Eye (tissue), 1 donor: ENCODE results near the gene PYGB.
"Not testable (repeated sequence)": the region's sequence is repeated elsewhere in the genome, so short reads cannot be mapped to it uniquely, and the experiment has no call there.

Experiments used
- DNase-seq: peaks from one replicate; pipeline ENCODE4 v3.0.0-alpha.2; 2015

Gene PYGB

GRCh38 chr20:25249198-25249931 is 1.5 kb downstream of the PYGB start:
- peak; percentile 34 for DNase-seq

GRCh38 chr20:25250508-25250907 is 2.6 kb downstream of the PYGB start:
- no peak for DNase-seq

- DNase-seq: no peak
These were observed 3.1 kb downstream of the PYGB start for GRCh38 chr20:25251019-25251418.

GRCh38 chr20:25251558-25251957 is 3.7 kb downstream of the PYGB start:
- DNase-seq: no peak

GRCh38 chr20:25252230-25252651 is 4.4 kb downstream of the PYGB start:
- no peak for DNase-seq

- DNase-seq: no peak
These were observed 5.0 kb downstream of the PYGB start for GRCh38 chr20:25252686-25253421.

- no peak for DNase-seq
These were observed 5.9 kb downstream of the PYGB start for GRCh38 chr20:25253606-25254275.

- DNase-seq: no peak
These were observed 6.7 kb downstream of the PYGB start for GRCh38 chr20:25254571-25254970.

GRCh38 chr20:25254986-25255680 is 7.2 kb downstream of the PYGB start:
- no peak for DNase-seq

GRCh38 chr20:25256226-25256859 is 8.5 kb downstream of the PYGB start:
- DNase-seq: no peak

GRCh38 chr20:25257130-25257529 is 9.2 kb downstream of the PYGB start:
- DNase-seq: no peak

GRCh38 chr20:25257756-25258475 is 10.0 kb downstream of the PYGB start:
- no peak for DNase-seq

GRCh38 chr20:25258476-25258805 is 10.6 kb downstream of the PYGB start:
- DNase-seq: no peak

- no peak for DNase-seq
These were observed 10.9 kb downstream of the PYGB start for GRCh38 chr20:25258828-25259227.

- DNase-seq: no peak
These were observed 11.5 kb downstream of the PYGB start for GRCh38 chr20:25259358-25259757.

- no peak for DNase-seq
These were observed 11.9 kb downstream of the PYGB start for GRCh38 chr20:25259788-25260254.

- not testable (repeated sequence) for DNase-seq
These were observed 13.0 kb downstream of the PYGB start for GRCh38 chr20:25260770-25261437.

GRCh38 chr20:25269057-25269832 is 21.4 kb downstream of the PYGB start:
- no peak for DNase-seq

GRCh38 chr20:25269833-25270170 is 21.9 kb downstream of the PYGB start:
- no peak for DNase-seq

- DNase-seq: no peak
These were observed 23.0 kb downstream of the PYGB start for GRCh38 chr20:25270829-25271251.
